Measurements from ENCODE around the gene UBE2G1.

- TF ChIP-seq POLR2A (IDR thresholded peaks at IDR 0.05; ENCODE audit: control extremely low read depth in 1 of 2, low read depth in 2 of 2, low read length in 2 of 2) (no peak), SP1 (IDR thresholded peaks at IDR 0.05; ENCODE audit: low read depth, low read length) (no peak), CREB1 (IDR thresholded peaks at IDR 0.05) (no peak), ZNF274 (IDR thresholded peaks at IDR 0.05; ENCODE audit: borderline replicate concordance, extremely low read depth, low read length) (no peak), JUN (IDR thresholded peaks at IDR 0.05; ENCODE audit: low read depth, low read length) (no peak), CEBPB (IDR thresholded peaks at IDR 0.05; ENCODE audit: low read depth, low read length) (no peak), YY1 (IDR thresholded peaks at IDR 0.05; ENCODE audit: low read depth, low read length) (no peak), BCL11A (IDR thresholded peaks at IDR 0.05; ENCODE audit: low read depth in 2 of 2, low read length in 2 of 2) (no peak), CHD2 (IDR thresholded peaks at IDR 0.05; ENCODE audit: low read length) (no peak), GTF2F1 (IDR thresholded peaks at IDR 0.05; ENCODE audit: borderline replicate concordance, low read depth, low read length) (no peak), ASH2L (IDR thresholded peaks at IDR 0.05; ENCODE audit: low read length) (no peak), KDM5A (IDR thresholded peaks at IDR 0.05; ENCODE audit: low read length) (no peak)
- TF ChIP-seq, protein P1, sequence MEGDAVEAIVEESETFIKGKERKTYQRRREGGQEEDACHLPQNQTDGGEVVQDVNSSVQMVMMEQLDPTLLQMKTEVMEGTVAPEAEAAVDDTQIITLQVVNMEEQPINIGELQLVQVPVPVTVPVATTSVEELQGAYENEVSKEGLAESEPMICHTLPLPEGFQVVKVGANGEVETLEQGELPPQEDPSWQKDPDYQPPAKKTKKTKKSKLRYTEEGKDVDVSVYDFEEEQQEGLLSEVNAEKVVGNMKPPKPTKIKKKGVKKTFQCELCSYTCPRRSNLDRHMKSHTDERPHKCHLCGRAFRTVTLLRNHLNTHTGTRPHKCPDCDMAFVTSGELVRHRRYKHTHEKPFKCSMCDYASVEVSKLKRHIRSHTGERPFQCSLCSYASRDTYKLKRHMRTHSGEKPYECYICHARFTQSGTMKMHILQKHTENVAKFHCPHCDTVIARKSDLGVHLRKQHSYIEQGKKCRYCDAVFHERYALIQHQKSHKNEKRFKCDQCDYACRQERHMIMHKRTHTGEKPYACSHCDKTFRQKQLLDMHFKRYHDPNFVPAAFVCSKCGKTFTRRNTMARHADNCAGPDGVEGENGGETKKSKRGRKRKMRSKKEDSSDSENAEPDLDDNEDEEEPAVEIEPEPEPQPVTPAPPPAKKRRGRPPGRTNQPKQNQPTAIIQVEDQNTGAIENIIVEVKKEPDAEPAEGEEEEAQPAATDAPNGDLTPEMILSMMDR (IDR thresholded peaks at IDR 0.05; ENCODE audit: control extremely low read depth in 1 of 3, insufficient read depth in 1 of 3, low read depth in 1 of 3, low read length in 3 of 3): no peak
- TF ChIP-seq, protein P2, sequence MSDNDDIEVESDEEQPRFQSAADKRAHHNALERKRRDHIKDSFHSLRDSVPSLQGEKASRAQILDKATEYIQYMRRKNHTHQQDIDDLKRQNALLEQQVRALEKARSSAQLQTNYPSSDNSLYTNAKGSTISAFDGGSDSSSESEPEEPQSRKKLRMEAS (IDR thresholded peaks at IDR 0.05): no peak
Measured at GRCh38 chr17:4340914-4341615, 25.4 kb downstream of the UBE2G1 start.

Measured in H1 (cell line).